Measurements from ENCODE around the gene ZMYND11. TPM values are rescaled to one million over a fixed set of nuclear protein-coding genes. Genes with fewer than 3 reads are reported as not detected.

ZMYND11 gene
- total and polyA plus RNA-seq, 2 of the 13 experiments (the other 11 are each of a cell fraction or from before 2014, with no cell fraction given), result 17.5 to 38.7 TPM

DNA sequence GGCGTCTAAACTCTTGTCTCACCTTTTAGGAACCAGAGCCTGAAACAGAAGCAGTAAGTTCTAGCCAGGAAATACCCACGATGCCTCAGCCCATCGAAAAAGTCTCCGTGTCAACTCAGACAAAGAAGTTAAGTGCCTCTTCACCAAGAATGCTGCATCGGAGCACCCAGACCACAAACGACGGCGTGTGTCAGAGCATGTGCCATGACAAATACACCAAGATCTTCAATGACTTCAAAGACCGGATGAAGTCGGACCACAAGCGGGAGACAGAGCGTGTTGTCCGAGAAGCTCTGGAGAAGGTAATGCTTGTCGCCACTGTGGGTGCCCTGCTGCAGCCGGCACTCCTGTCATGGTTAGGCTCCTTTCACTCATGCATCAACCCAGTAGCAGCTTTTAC, 113.1 kb downstream of the ZMYND11 start (continued):
- TF ChIP-seq ZNF776 (CRISPR knock-in tag; IDR thresholded peaks at IDR 0.05) (no peak), ZNF652 (CRISPR knock-in tag; IDR thresholded peaks at IDR 0.05; ENCODE audit: borderline replicate concordance, low read depth) (no peak), MZF1 (CRISPR knock-in tag; IDR thresholded peaks at IDR 0.05; ENCODE audit: borderline replicate concordance) (no peak), ZSCAN25 (CRISPR knock-in tag; IDR thresholded peaks at IDR 0.05) (no peak), SMAD3 (CRISPR knock-in tag; IDR thresholded peaks at IDR 0.05) (no peak), ZNF354B (CRISPR knock-in tag; IDR thresholded peaks at IDR 0.05) (no peak), ZSCAN9 (CRISPR knock-in tag; IDR thresholded peaks at IDR 0.05; ENCODE audit: borderline replicate concordance) (no peak), ZNF10 (CRISPR knock-in tag; IDR thresholded peaks at IDR 0.05; ENCODE audit: borderline replicate concordance, low read depth) (no peak)
- TF ChIP-seq, protein P1, sequence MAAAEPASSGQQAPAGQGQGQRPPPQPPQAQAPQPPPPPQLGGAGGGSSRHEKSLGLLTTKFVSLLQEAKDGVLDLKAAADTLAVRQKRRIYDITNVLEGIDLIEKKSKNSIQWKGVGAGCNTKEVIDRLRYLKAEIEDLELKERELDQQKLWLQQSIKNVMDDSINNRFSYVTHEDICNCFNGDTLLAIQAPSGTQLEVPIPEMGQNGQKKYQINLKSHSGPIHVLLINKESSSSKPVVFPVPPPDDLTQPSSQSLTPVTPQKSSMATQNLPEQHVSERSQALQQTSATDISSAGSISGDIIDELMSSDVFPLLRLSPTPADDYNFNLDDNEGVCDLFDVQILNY (CRISPR knock-in tag; conservative IDR thresholded peaks at IDR 0.05), result no peak
- TF ChIP-seq, protein P2, sequence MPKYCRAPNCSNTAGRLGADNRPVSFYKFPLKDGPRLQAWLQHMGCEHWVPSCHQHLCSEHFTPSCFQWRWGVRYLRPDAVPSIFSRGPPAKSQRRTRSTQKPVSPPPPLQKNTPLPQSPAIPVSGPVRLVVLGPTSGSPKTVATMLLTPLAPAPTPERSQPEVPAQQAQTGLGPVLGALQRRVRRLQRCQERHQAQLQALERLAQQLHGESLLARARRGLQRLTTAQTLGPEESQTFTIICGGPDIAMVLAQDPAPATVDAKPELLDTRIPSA (CRISPR knock-in tag; IDR thresholded peaks at IDR 0.05; ENCODE audit: borderline replicate concordance), result no peak

DNA sequence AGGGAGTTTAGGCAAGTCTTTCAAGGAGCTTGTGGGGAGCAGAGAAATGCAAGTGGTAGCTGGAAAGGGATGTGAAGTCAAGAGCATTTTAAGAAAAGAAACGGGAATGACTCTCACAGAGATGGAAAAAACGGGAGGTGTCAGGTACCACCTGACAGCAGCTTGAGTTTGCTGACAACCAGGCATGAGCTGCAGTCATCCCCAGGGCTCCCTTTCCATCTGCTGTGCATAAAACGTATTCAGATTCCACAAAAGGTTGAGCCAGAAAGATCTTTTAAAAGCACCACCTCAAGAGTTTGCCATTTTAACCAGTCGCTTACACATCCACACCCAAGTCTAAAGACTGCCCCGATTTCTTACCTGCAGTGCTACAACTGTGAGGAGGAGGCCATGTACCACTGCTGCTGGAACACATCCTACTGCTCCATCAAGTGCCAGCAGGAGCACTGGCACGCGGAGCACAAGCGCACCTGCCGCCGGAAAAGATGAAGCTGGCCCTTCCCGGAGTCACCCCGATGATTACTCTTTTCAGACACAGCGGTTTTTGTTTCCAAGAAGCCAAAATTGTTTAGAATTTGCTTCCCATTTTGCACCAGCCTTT, 116.8 kb downstream of the ZMYND11 start:
- ChIA-PET CTCF (ENCODE audit: low intra/inter-chr PET ratio, low total read pairs) (no interaction called here), POLR2A (no interaction called here)
- no TSS peak for BruUV-seq (replicated peaks)
- Histone ChIP-seq H4K20me1 (ENCODE audit: insufficient read depth, low read length) (no peaks in the 10 kb centered on the region), H3K27me3 (ENCODE audit: control insufficient read depth in 1 of 2, insufficient read depth in 2 of 2, low read length in 2 of 2) (no peaks in the 10 kb centered on the region), H3K4me2 (ENCODE audit: low read depth, low read length) (no peak overlapping the region), H3K36me3 (replicated peaks in 1 of 2; ENCODE audit: control insufficient read depth in 1 of 2, insufficient read depth in 2 of 2, low read length in 2 of 2) (peaks cover 14 to 41% of the 10 kb centered on the region in 2 experiments), H2AFZ (ENCODE audit: low read length) (no peak overlapping the region), H3K9me3 (ENCODE audit: low read length) (no peaks in the 10 kb centered on the region), H3K4me3 (replicated peaks in 1 of 3; ENCODE audit: insufficient read depth in 1 of 3, low read depth in 2 of 3, low read length in 3 of 3) (no peak overlapping the region), H3K4me1 (ENCODE audit: insufficient read depth, low read length) (no peaks in the 10 kb centered on the region), H3K27ac (ENCODE audit: extremely low read length, insufficient read depth, low read length) (no peak overlapping the region), H3K9ac (ENCODE audit: insufficient read depth, low read depth, low read length) (no peak overlapping the region), H3K79me2 (ENCODE audit: insufficient read depth, low read length) (no peaks in the 10 kb centered on the region)
- in situ Hi-C loops (cut with HindIII; ENCODE audit: extremely low pct_ligation_motif_present, low pct_unique_long_range_greater_than_20kb), result no loop called here
- no peak for ATAC-seq
- FAIRE-seq, result no peak
- intact Hi-C loops (cut with micrococcal nuclease; ENCODE audit: unreplicated experiment), result no loop called here
- 98% methylated on average over 12 of the region's 13 CpGs for WGBS (ENCODE audit: low lambda C conversion rate)
- DNase-seq (ENCODE audit: low spot score), result no peak
- TF ChIP-seq, protein P3, sequence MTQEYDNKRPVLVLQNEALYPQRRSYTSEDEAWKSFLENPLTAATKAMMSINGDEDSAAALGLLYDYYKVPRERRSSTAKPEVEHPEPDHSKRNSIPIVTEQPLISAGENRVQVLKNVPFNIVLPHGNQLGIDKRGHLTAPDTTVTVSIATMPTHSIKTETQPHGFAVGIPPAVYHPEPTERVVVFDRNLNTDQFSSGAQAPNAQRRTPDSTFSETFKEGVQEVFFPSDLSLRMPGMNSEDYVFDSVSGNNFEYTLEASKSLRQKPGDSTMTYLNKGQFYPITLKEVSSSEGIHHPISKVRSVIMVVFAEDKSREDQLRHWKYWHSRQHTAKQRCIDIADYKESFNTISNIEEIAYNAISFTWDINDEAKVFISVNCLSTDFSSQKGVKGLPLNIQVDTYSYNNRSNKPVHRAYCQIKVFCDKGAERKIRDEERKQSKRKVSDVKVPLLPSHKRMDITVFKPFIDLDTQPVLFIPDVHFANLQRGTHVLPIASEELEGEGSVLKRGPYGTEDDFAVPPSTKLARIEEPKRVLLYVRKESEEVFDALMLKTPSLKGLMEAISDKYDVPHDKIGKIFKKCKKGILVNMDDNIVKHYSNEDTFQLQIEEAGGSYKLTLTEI (CRISPR knock-in tag; conservative IDR thresholded peaks at IDR 0.05), result no peak
- TF ChIP-seq EHMT2 (IDR thresholded peaks at IDR 0.05; ENCODE audit: borderline replicate concordance, low read depth, low read length), result no peak
- TF ChIP-seq ATF1 (CRISPR knock-in tag; IDR thresholded peaks at IDR 0.05), result no peak
- TF ChIP-seq MXD4 (CRISPR knock-in tag; IDR thresholded peaks at IDR 0.05), result no peak
- no peak for TF ChIP-seq HOXA5 (CRISPR knock-in tag; IDR thresholded peaks at IDR 0.05)
- no peak for TF ChIP-seq ATM (IDR thresholded peaks at IDR 0.05; ENCODE audit: borderline replicate concordance)
- TF ChIP-seq HOXA3 (CRISPR knock-in tag; IDR thresholded peaks at IDR 0.05), result no peak
- TF ChIP-seq SCMH1 (CRISPR knock-in tag; IDR thresholded peaks at IDR 0.05; ENCODE audit: borderline replicate concordance), result no peak
- TF ChIP-seq DPF2 (CRISPR knock-in tag; IDR thresholded peaks at IDR 0.05; ENCODE audit: borderline replicate concordance, low read depth), result no peak
- no peak for TF ChIP-seq GABPA (IDR thresholded peaks at IDR 0.05; ENCODE audit: low read depth, low read length)
- TF ChIP-seq GABPA (CRISPR knock-in tag; IDR thresholded peaks at IDR 0.05; ENCODE audit: low read depth), result no peak
- TF ChIP-seq, protein P4, sequence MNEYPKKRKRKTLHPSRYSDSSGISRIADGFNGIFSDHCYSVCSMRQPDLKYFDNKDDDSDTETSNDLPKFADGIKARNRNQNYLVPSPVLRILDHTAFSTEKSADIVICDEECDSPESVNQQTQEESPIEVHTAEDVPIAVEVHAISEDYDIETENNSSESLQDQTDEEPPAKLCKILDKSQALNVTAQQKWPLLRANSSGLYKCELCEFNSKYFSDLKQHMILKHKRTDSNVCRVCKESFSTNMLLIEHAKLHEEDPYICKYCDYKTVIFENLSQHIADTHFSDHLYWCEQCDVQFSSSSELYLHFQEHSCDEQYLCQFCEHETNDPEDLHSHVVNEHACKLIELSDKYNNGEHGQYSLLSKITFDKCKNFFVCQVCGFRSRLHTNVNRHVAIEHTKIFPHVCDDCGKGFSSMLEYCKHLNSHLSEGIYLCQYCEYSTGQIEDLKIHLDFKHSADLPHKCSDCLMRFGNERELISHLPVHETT (CRISPR knock-in tag; conservative IDR thresholded peaks at IDR 0.05), result no peak

All from HepG2 (cell line).